OCI-LY3 (cell line): Measurements from ENCODE around the gene TRPM5.
A peak's percentile ranks its signal among the peaks of the same experiment; 100 is the strongest.

Experiments
- H2AFZ ChIP-seq: fragments of 200-600, 300-600 bp; shearing (Covaris generic); 2 replicates; pipeline ENCODE4 v1.6.0; 2014; ENCODE audit warnings: antibody characterized with exemption, low read depth, low read length
- H3K27ac ChIP-seq: fragments of 200-600, 300-600 bp; sonication (generic); 2 replicates; pipeline ENCODE4 v1.5.1; 2014; ENCODE audit warnings: mild to moderate bottlenecking, low read length, moderate library complexity, mixed read lengths
- H3K27me3 ChIP-seq: fragments of 200-600, 300-600 bp; sonication (generic); 2 replicates; pipeline ENCODE4 v1.6.1; 2014; ENCODE audit warnings: low read depth, low read length, mixed read lengths
- H3K36me3 ChIP-seq: fragments of 200-600, 300-600 bp; sonication (generic); replicated peaks from 2 replicates; pipeline ENCODE3; 2014; ENCODE audit warnings: low read depth, low read length, mixed read lengths
- H3K4me1 ChIP-seq: fragments of 300-600, 200-600 bp; sonication (generic); 2 replicates; pipeline ENCODE4 v1.6.1; 2014; ENCODE audit warnings: low read length, mixed read lengths
- H3K4me2 ChIP-seq: fragments of 200-600, 300-600 bp; sonication (generic); 2 replicates; pipeline ENCODE4 v1.6.1; 2014; ENCODE audit warnings: low read length, mixed read lengths
- H3K4me3 ChIP-seq: fragments of 300-600, 200-600 bp; sonication (generic); 2 replicates; pipeline ENCODE4 v1.5.1; 2014; ENCODE audit warnings: antibody characterized with exemption, mild to moderate bottlenecking, low read length, moderate library complexity
- H3K79me2 ChIP-seq: fragments of 300-600, 200-600 bp; shearing (Covaris generic); 2 replicates; pipeline ENCODE4 v1.6.1; 2014; ENCODE audit warnings: mild to moderate bottlenecking, low read length, mixed read lengths
- H3K9ac ChIP-seq: fragments of 300-600, 200-600 bp; shearing (Covaris generic); 2 replicates; pipeline ENCODE4 v1.6.0; 2014; ENCODE audit warnings: mild to moderate bottlenecking, low read length, moderate library complexity
- H3K9me3 ChIP-seq: fragments of 200-600, 300-600 bp; shearing (Covaris generic); 2 replicates; pipeline ENCODE4 v1.6.1; 2014; ENCODE audit warnings: low read length, mixed read lengths; ENCODE audit not compliant: insufficient read depth
- H4K20me1 ChIP-seq: fragments of 200-600, 300-600 bp; sonication (generic); 2 replicates; pipeline ENCODE4 v1.6.1; 2016; ENCODE audit warnings: low read length, mixed read lengths; ENCODE audit not compliant: insufficient read depth
- CTCF ChIP-seq: fragments of 200-600, 300-600 bp; sonication (generic); IDR thresholded peaks from 2 replicates; pipeline ENCODE4 v1.5.1; 2014; ENCODE audit warnings: antibody characterized with exemption, low read length, low read depth
- EZH2phosphoT487 ChIP-seq: fragments of 200-600 bp; shearing (Covaris generic); IDR thresholded peaks from 2 replicates; pipeline ENCODE4 v1.6.1; 2018; ENCODE audit warnings: antibody characterized with exemption, mixed run types, low read depth

TRPM5 gene

GRCh38 chr11:2432628-2433071, 11.7 kb downstream of the TRPM5 start:
- Histone ChIP-seq H3K27me3 (no peaks in the 10 kb centered on the region), H3K9me3 (no peaks in the 10 kb centered on the region), H3K4me2 (no peak overlapping the region), H4K20me1 (no peaks in the 10 kb centered on the region), H3K27ac (no peak overlapping the region), H3K4me3 (no peak overlapping the region), H3K36me3 (no peaks in the 10 kb centered on the region), H3K79me2 (no peaks in the 10 kb centered on the region), H3K9ac (no peak overlapping the region), H2AFZ (no peak overlapping the region), H3K4me1 (no peaks in the 10 kb centered on the region)
- TF ChIP-seq CTCF: no peak
- no peak for TF ChIP-seq EZH2phosphoT487

- no peaks in the 10 kb centered on the region for H3K79me2 ChIP-seq
- H3K4me3 ChIP-seq: no peak overlapping the region
- no peak overlapping the region for H3K4me2 ChIP-seq
- no peak overlapping the region for H3K27ac ChIP-seq
- H4K20me1 ChIP-seq: no peaks in the 10 kb centered on the region
- no peaks in the 10 kb centered on the region for H3K36me3 ChIP-seq
- H3K9ac ChIP-seq: no peak overlapping the region
- H3K4me1 ChIP-seq: no peaks in the 10 kb centered on the region
- TF ChIP-seq EZH2phosphoT487: no peak
- TF ChIP-seq CTCF: no peak
- no peak overlapping the region for H2AFZ ChIP-seq
- no peaks in the 10 kb centered on the region for H3K9me3 ChIP-seq
- H3K27me3 ChIP-seq: no peaks in the 10 kb centered on the region
Measured at GRCh38 chr11:2432171-2432621, 12.1 kb downstream of the TRPM5 start.

GRCh38 chr11:2431395-2431794, 12.9 kb downstream of the TRPM5 start:
- no peaks in the 10 kb centered on the region for H3K9me3 ChIP-seq
- TF ChIP-seq EZH2phosphoT487 (no peak), CTCF (no peak)

GRCh38 chr11:2428322-2428795, 16.0 kb downstream of the TRPM5 start:
- H3K27ac ChIP-seq: no peak overlapping the region
- peak; percentile 90 for TF ChIP-seq CTCF
- TF ChIP-seq EZH2phosphoT487: no peak
- no peak overlapping the region for H2AFZ ChIP-seq
- H4K20me1 ChIP-seq: no peaks in the 10 kb centered on the region
- no peaks in the 10 kb centered on the region for H3K36me3 ChIP-seq
- H3K9ac ChIP-seq: no peak overlapping the region
- no peaks in the 10 kb centered on the region for H3K9me3 ChIP-seq
- H3K4me3 ChIP-seq: no peak overlapping the region
- no peaks in the 10 kb centered on the region for H3K4me1 ChIP-seq
- no peak overlapping the region for H3K4me2 ChIP-seq
- no peaks in the 10 kb centered on the region for H3K27me3 ChIP-seq
- no peaks in the 10 kb centered on the region for H3K79me2 ChIP-seq

More at GRCh38 chr11:2431395-2431794, 12.9 kb downstream of the TRPM5 start:
- Histone ChIP-seq H3K9ac (no peak overlapping the region), H3K4me1 (no peaks in the 10 kb centered on the region), H3K4me2 (no peak overlapping the region), H3K27ac (no peak overlapping the region), H3K4me3 (no peak overlapping the region), H2AFZ (no peak overlapping the region), H3K27me3 (no peaks in the 10 kb centered on the region), H3K79me2 (no peaks in the 10 kb centered on the region), H4K20me1 (no peaks in the 10 kb centered on the region), H3K36me3 (no peaks in the 10 kb centered on the region)
